Kasumi-1 (cell line): ENCODE measurements around the gene ARL6IP6.

ENCODE experiments used
- DNase-seq, 2 experiments: peaks; one replicate each; lab custom pipeline; 2025; lab: John Stamatoyannopoulos, UW

Gene ARL6IP6

GRCh38 chr2:152718076-152718908, at the start of gene ARL6IP6:
TSS of gene ARL6IP6 (plus strand) at chr2:152718620. CDS start at chr2:152718625, 5 bp downstream.
- peak; percentile 96 for DNase-seq

DNA sequence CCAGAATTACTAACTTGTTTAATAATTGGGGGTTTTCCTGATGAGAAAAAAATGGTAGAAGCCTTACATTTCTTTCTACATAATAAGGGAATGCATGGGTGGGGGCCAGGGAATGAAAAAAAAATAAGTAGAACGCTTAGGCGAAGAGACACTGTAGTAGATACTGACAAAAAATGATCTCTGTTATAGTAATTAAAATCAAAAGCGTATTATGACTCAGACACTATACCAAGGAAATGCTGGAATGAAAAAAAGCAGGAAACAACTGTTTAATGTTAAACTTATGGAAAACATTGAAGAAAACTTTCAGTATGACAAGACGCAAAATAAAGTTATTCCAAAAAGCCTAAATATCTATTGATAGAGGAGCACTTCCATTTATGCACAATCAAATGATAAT, 44.1 kb upstream of the ARL6IP6 start:
- no peak for DNase-seq

DNA sequence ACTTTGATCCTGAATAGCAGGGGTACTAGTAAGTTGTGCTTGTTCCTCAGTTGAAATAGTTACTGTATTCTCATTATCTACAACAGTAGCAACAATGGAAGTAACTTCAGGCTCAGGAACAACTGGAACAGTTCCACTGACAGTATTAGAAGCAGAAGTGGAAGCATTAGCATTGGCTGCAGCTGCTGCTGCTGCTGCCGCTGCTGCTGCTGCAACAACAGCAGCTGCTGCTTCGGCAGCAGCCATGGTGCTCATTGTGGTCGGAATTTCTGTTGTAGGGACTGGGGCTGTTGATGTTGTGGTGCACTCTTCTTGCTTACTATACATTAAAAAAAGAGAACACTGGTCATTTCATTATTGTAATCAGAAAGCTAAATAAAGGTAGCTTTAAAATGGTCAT, 42.0 kb upstream of the ARL6IP6 start:
- DNase-seq = no peak

DNA sequence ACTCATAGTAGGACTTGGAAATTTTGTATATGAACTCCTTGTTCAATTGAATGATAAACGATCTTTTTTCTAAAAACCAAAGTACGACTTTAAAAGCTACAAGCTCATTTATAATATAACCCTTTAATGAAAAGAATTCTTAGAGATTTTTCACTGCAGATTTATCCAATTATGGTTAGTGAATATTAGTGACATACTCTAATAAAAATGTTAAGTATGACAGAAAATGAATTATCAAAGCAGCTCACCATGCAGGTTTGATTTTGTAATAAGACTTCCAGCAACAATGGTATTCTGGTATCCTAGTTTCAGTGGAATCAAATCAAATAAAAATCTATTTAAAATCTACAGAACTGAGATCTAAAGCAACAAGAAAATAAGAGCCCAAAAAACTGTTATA, 39.6 kb upstream of the ARL6IP6 start:
- no peak for DNase-seq

DNA sequence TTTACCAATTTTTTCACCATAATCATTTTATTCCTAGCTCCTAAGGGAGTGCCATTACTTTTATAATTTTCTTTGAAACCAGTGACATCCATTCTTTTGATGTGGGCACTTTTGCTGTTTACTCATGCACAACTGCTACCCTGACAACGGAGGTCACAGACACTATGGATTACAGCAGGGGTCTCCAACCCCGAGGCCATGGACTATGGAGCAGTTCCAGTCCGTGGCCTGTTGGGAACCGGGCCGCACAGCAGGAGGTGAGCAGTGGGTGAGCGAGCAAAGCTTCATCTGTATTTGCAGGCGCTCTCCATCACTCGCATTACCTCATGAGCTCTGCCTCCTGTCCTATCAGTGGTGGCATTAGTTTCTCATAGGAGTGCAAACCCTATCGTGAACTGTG, 35.8 kb upstream of the ARL6IP6 start:
- no peak for DNase-seq

DNA sequence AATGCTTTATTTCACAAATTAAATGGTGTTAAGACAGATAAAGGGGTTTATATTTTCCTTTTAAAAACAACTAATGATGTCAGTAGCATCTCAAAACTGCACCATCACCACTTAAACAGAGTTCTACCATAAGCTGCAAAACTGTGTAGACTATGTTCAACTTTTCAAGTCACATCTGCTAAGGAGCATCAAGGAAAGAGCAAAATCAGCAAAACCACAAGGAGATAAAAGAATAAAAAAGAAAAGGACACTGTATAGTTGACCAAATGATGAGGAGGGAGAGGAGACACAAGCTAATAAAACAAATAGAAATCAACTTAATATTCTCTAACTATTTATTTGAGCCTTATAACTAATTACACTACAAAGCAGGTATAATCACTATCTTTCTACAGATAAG, 35.0 kb upstream of the ARL6IP6 start:
- no peak for DNase-seq

- DNase-seq = no peak
Observed at GRCh38 chr2:152686321-152686720, 32.1 kb upstream of the ARL6IP6 start.

- no peak for DNase-seq
Observed at GRCh38 chr2:152693033-152693432, 25.4 kb upstream of the ARL6IP6 start.

DNA sequence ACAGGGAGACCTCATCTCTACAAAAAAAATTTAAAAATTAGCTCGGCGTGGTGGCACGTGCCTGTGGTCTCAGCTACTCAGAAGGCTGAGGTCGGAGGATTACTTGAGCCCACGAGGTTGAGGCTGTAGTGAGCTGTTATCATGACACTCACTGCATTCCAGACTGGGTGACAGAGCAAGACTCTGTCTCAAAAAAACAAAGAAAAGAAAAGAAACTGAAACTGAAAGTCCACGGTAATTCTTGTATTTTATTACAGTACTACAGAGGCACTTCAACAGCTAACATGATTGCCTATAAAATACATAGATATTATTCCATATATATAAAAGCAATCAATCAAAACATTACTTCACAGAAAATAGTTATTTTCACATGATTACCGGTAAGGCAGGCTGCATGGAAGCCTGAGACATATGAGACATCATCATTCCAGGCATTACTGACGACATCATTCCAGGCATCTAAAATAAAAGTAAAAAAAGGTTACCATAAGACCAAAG, 24.2 kb upstream of the ARL6IP6 start:
- DNase-seq = no peak

GRCh38 chr2:152695763-152696162, 22.7 kb upstream of the ARL6IP6 start:
- no peak for DNase-seq

GRCh38 chr2:152696476-152696875, 21.9 kb upstream of the ARL6IP6 start:
- no peak for DNase-seq

GRCh38 chr2:152701198-152701597, 17.2 kb upstream of the ARL6IP6 start:
- no peak for DNase-seq

GRCh38 chr2:152706477-152707021, 11.9 kb upstream of the ARL6IP6 start:
- no peak for DNase-seq

GRCh38 chr2:152708742-152709141, 9.7 kb upstream of the ARL6IP6 start:
- DNase-seq = no peak

DNA sequence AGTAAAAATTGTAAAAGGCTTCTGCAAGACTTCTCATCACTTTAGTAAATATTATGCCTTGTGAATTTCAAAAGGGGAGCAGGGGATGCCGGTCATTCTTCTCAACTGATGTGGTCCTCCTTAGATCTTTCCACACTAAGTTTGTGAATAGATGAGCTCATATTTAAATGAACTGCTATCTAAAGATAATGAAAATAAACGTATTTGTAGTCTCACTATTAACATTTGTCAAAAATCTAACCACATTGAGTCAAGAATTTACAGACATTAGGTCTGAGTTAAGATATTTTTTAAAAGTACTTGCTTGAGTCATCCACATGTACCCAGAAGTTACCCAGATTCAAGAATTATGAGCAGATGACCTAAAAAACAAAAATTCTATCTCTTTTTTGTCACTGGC, 7.7 kb upstream of the ARL6IP6 start:
- no peak for DNase-seq

- DNase-seq = no peak
Observed at GRCh38 chr2:152715112-152715511, 3.3 kb upstream of the ARL6IP6 start.

DNA sequence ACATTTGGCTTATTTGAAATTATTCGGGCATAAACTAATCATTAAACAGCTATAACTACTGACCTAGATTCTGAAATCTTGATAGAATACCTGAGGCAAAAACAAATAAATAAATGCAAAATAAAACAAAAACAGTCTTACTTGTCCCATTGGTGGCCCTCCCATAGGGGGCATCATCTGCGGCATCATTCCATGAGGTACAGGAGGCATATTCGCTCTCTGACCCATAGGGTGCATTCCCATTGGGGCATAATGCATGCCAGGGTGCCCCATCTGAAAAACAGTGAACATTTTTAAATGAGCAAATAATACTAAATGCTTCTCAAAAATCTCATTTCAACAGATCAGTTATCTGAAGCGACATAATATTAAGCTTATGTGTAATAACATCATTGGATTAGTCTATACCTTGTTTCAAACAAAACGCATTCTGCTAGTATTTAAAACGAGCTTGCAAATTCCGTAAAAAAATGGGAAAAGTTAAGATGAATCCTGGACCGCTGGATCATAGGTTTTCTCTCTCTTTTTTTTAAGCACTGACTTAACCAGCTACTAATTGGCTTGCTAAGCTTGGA, 2.5 kb upstream of the ARL6IP6 start:
- DNase-seq = peak; percentile 88 to 92

DNA sequence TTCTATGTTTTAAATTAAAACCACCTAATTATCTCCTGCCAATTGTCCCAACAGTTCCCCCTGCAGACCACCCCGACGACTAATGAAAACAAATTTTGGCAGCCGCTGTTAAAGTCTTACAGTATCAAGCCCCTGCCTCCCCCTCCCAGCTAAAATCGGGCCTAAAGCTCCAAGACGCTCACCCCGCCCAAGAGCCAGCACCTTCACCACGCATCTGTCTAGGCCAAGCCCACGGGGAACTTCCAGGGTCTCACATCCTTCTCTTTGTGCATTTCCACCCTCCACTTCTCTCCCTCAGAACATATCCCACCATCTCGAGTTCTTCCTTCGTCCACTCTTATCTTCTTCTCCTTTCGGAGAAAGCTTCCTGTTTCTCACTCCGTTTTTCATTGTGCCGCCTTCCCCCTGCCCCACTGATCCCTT, 1.6 kb upstream of the ARL6IP6 start:
- peak; percentile 73 to 87 for DNase-seq

- DNase-seq = peak; percentile 99
Observed at GRCh38 chr2:152717228-152718075, 968 bp upstream of the ARL6IP6 start, which contains the start of gene PRPF40A. TSS of gene PRPF40A (minus strand) at chr2:152717461. CDS start at chr2:152717439, 22 bp downstream.

DNA sequence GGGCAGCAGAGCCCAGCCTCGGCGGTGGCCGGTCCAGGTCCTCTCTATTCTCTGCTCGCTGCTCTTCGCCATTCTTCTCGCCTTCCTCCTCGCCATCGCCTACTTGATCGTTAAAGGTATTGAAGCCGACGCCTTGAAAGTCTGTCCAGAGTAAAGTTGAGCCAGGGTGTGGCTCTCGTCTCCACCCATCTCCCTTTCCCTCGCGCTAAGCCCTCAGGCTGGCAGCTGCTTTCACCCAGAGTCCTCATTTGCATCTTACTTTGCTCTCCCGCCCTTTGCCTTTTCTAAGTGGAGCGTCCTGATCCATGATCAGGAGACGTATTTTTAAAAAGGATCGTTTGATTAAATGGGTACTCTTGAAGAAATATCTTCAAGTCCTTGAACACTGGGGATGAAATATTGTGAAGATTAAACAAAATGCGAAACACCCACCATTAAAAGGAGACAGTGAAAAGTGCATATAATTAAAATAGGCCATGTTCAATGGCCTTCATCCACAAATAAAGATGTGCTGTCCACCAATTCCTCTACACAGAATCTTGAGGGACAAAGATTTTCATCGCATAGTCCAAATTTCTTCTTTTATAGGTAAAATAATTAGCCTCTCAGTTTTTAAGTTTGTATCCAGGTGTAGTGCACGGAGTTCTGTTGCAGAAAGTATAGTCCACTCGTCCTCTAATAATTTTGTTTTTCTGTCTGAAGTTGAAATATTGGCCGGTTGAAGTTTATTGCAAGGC, 657 bp downstream of the ARL6IP6 start:
- peak; percentile 85 for DNase-seq

DNA sequence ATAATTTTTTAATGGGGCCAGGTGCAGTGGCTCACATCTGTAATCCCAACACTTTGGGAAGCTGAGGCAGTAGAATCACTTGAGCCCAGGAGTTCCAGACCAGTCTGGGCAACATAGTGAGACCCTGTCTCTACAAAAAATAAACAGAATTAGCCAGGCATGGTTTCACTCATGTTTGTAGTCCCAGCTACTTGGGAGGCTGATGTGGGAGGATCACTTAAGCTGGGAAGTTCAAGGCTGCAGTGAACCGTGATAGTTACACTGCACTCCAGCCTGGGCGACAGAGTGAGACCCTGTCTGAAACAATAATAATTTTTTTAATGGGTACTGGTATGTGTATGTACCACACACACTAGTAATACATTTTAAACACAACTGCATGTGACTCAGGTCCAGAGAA, 2.4 kb downstream of the ARL6IP6 start:
- DNase-seq = no peak
